ENCODE data around the gene ECSIT. TPM values are rescaled to one million over a fixed set of nuclear protein-coding genes. Genes with fewer than 3 reads are reported as not detected.

Gene ECSIT
- total RNA-seq, 3 donors from 2014 or later (not counting 1 experiment from before 2014, with no cell fraction given) = 23.6 to 24.5 (median 24.1) TPM

GRCh38 chr19:11534948-11535347, 6.0 kb upstream of the ECSIT start:
- DNase-seq (no peak), ATAC-seq (no peak)
- Histone ChIP-seq H3K36me3 (ENCODE audit: control insufficient read depth, insufficient read depth, low read length) (no peaks in the 10 kb centered on the region), H3K4me3 (ENCODE audit: low read length) (no peak overlapping the region), H3K9me3 (ENCODE audit: control insufficient read depth, insufficient read depth, low read length) (no peaks in the 10 kb centered on the region), H3K4me1 (ENCODE audit: control insufficient read depth, insufficient read depth, low read length) (peaks cover 12% of the 10 kb centered on the region), H3K27ac (ENCODE audit: low read length) (no peak overlapping the region), H3K27me3 (ENCODE audit: control insufficient read depth, insufficient read depth, low read length) (peaks cover 5% of the 10 kb centered on the region)
- intact Hi-C loops (cut with micrococcal nuclease) = no loop called here
- TF ChIP-seq, protein P1, sequence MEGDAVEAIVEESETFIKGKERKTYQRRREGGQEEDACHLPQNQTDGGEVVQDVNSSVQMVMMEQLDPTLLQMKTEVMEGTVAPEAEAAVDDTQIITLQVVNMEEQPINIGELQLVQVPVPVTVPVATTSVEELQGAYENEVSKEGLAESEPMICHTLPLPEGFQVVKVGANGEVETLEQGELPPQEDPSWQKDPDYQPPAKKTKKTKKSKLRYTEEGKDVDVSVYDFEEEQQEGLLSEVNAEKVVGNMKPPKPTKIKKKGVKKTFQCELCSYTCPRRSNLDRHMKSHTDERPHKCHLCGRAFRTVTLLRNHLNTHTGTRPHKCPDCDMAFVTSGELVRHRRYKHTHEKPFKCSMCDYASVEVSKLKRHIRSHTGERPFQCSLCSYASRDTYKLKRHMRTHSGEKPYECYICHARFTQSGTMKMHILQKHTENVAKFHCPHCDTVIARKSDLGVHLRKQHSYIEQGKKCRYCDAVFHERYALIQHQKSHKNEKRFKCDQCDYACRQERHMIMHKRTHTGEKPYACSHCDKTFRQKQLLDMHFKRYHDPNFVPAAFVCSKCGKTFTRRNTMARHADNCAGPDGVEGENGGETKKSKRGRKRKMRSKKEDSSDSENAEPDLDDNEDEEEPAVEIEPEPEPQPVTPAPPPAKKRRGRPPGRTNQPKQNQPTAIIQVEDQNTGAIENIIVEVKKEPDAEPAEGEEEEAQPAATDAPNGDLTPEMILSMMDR (IDR thresholded peaks at IDR 0.05) = no peak
- Mint-ChIP-seq H3K27me3 (ENCODE audit: low read depth in 2 of 2) (peaks cover 12% of the 10 kb centered on the region in 2 donors), H3K36me3 (no peaks in the 10 kb centered on the region), H3K27ac (peak overlapping the region; percentile 75 to 88), H3K4me1 (peaks cover 8 to 16% of the 10 kb centered on the region in 2 donors), H3K4me3 (no peak overlapping the region), H3K9me3 (no peaks in the 10 kb centered on the region)
- WGBS (ENCODE audit: insufficient coverage) = 88% methylated on average over 4 of the region's 5 CpGs

DNA sequence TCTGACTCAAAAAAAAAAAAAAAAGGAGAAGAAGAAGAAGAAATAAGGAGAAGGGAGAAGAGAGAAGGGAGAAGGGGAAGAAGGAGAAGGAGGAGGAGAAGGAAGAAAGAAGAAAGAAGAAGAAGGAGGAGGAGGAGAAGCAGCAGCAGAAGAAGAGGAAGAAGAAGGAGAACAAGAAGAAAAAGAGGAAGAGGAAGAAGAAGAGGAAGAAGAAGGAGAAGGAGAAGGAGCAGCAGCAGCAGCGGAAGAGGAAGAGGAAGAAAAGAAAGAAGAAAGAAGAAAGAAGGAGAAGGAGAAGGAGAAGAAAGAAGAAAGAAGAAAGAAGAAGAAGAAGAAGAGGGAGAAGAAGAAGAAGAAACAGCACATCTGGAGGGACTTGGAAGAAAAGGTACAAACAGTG, 5.6 kb upstream of the ECSIT start:
- no peak for DNase-seq
- H3K4me3 ChIP-seq (ENCODE audit: low read length) = no peak overlapping the region
- no peak for ATAC-seq

DNA sequence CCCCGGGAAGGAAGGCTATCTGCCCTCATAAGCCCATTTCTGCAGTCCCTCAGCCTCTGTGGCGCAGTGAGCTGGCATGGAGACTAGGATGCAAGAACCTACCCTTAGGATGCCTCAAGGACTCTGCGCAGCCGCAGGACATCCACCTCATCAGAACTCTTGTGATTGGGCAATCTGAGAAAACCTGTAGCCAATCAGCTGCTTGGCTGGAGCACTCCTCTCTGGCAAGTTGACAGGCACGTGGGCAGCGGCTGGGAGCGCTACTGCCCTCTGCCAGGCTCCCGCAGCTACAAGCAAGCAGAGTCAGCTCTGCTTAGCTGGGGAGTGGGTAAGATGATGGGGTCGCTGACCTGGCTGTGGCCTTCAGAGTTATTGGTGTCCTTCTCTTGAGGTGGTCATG, 1.5 kb upstream of the ECSIT start:
- no peaks in the 10 kb centered on the region for H3K27me3 ChIP-seq (ENCODE audit: control insufficient read depth, insufficient read depth, low read length)
- Mint-ChIP-seq H3K4me1 (peaks cover 17 to 32% of the 10 kb centered on the region in 2 donors), H3K36me3 (no peaks in the 10 kb centered on the region), H3K9me3 (no peaks in the 10 kb centered on the region), H3K27ac (no peak overlapping the region), H3K4me3 (no peak overlapping the region), H3K27me3 (ENCODE audit: low read depth in 2 of 2) (no peaks in the 10 kb centered on the region)
- H3K4me1 ChIP-seq (ENCODE audit: control insufficient read depth, insufficient read depth, low read length) = peaks cover 18% of the 10 kb centered on the region
- H3K9me3 ChIP-seq (ENCODE audit: control insufficient read depth, insufficient read depth, low read length) = no peaks in the 10 kb centered on the region
- intact Hi-C loops (cut with micrococcal nuclease) = no loop called here
- 24% methylated on average over 9 of the region's 9 CpGs for WGBS (ENCODE audit: insufficient coverage)
- TF ChIP-seq, protein P1 (IDR thresholded peaks at IDR 0.05) = no peak
- H3K4me3 ChIP-seq (ENCODE audit: low read length) = no peak overlapping the region
- H3K36me3 ChIP-seq (ENCODE audit: control insufficient read depth, insufficient read depth, low read length) = no peaks in the 10 kb centered on the region
- ATAC-seq (no peak), DNase-seq (peak in 1 of 2 donors; percentile 51)
- H3K27ac ChIP-seq (ENCODE audit: low read length) = no peak overlapping the region

More for the DNA sequence above, 5.6 kb upstream of the ECSIT start:
- TF ChIP-seq, protein P1 (IDR thresholded peaks at IDR 0.05) = no peak
- Mint-ChIP-seq H3K9me3 (no peaks in the 10 kb centered on the region), H3K36me3 (no peaks in the 10 kb centered on the region), H3K4me1 (peaks cover 8 to 16% of the 10 kb centered on the region in 2 donors), H3K27ac (peak overlapping the region; percentile 8 to 88), H3K4me3 (no peak overlapping the region), H3K27me3 (ENCODE audit: low read depth in 2 of 2) (peaks cover 12% of the 10 kb centered on the region in 2 donors)
- intact Hi-C loops (cut with micrococcal nuclease) = no loop called here
- H3K27ac ChIP-seq (ENCODE audit: low read length) = no peak overlapping the region
- no peaks in the 10 kb centered on the region for H3K9me3 ChIP-seq (ENCODE audit: control insufficient read depth, insufficient read depth, low read length)
- 31% methylated on average over 1 of the region's 1 CpG for WGBS (ENCODE audit: insufficient coverage)
- H3K27me3 ChIP-seq (ENCODE audit: control insufficient read depth, insufficient read depth, low read length) = peaks cover 5% of the 10 kb centered on the region
- H3K4me1 ChIP-seq (ENCODE audit: control insufficient read depth, insufficient read depth, low read length) = peaks cover 13% of the 10 kb centered on the region
- H3K36me3 ChIP-seq (ENCODE audit: control insufficient read depth, insufficient read depth, low read length) = no peaks in the 10 kb centered on the region

GRCh38 chr19:11519138-11519537, 9.8 kb downstream of the ECSIT start:
- no peaks in the 10 kb centered on the region for H3K9me3 ChIP-seq (ENCODE audit: control insufficient read depth, insufficient read depth, low read length)
- no peak overlapping the region for H3K4me3 ChIP-seq (ENCODE audit: low read length)
- Mint-ChIP-seq H3K4me1 (no peaks in the 10 kb centered on the region), H3K4me3 (no peak overlapping the region), H3K27me3 (ENCODE audit: low read depth in 2 of 2) (no peaks in the 10 kb centered on the region), H3K27ac (no peak overlapping the region), H3K9me3 (no peaks in the 10 kb centered on the region), H3K36me3 (no peaks in the 10 kb centered on the region)
- H3K27ac ChIP-seq (ENCODE audit: low read length) = no peak overlapping the region
- TF ChIP-seq, protein P1 (IDR thresholded peaks at IDR 0.05) = no peak
- DNase-seq (no peak), ATAC-seq (no peak)
- intact Hi-C loops (cut with micrococcal nuclease) = no loop called here
- peaks cover 9% of the 10 kb centered on the region for H3K36me3 ChIP-seq (ENCODE audit: control insufficient read depth, insufficient read depth, low read length)
- no peaks in the 10 kb centered on the region for H3K4me1 ChIP-seq (ENCODE audit: control insufficient read depth, insufficient read depth, low read length)
- H3K27me3 ChIP-seq (ENCODE audit: control insufficient read depth, insufficient read depth, low read length) = no peaks in the 10 kb centered on the region
- WGBS (ENCODE audit: insufficient coverage) = 97% methylated on average over 9 of the region's 9 CpGs
